GM12878 (cell line): Measurements from ENCODE around the gene PDE11A. TPM values are rescaled to one million over a fixed set of nuclear protein-coding genes. Genes with fewer than 3 reads are reported as not detected.

Experiments
- ATAC-seq: fragments of 200-7000 bp; cut with Tn5 transposase; 3 replicates; pipeline ENCODE4 v1.9.1; 2020; ENCODE audit warnings: mild to moderate bottlenecking, moderate library complexity
- BruUV-seq: library from RNA; stranded (reverse); fragments of 400-500 nt; replicated peaks from 2 replicates; lab custom pipeline; 2021; lab: Mats Ljungman, UMichigan
- CTCF ChIA-PET: fragments of 300-600 bp; sonication (Branson Sonifier 250); formaldehyde crosslinking; extraction: SDS; loops from one replicate; lab custom pipeline; 2021; ENCODE audit warnings: inconsistent platforms; lab: Yijun Ruan, JAX
- POLR2A ChIA-PET: fragments of 350-600 bp; formaldehyde crosslinking; extraction: SDS; loops from one replicate; lab custom pipeline; 2021; ENCODE audit warnings: inconsistent platforms; lab: Charles Lee
- RAD21 ChIA-PET: fragments of 300-600 bp; sonication (Branson Sonifier 250); formaldehyde crosslinking; loops from one replicate; lab custom pipeline; 2023; ENCODE audit warnings: antibody characterized with exemption; ENCODE audit not compliant: unreplicated experiment; lab: Charles Lee
- SMC1A ChIA-PET: fragments of 300-600 bp; sonication (Branson Sonifier 250); formaldehyde crosslinking; loops from one replicate; lab custom pipeline; 2023; ENCODE audit not compliant: unreplicated experiment, uncharacterized antibody; lab: Charles Lee
- DNase-seq: peaks from one replicate; pipeline ENCODE4 v3.0.0-alpha.2; 2011; ENCODE audit warnings: low read depth, low spot score
- FAIRE-seq: peaks from 3 replicates; lab custom pipeline; 2011; peaks lifted over from hg19 to GRCh38; lab: Jason Lieb, UNC
- H2AFZ ChIP-seq: 2 replicates; pipeline ENCODE4 v1.6.0; 2011; ENCODE audit warnings: low read depth, low read length, control low read depth; ENCODE audit not compliant: control insufficient read depth
- H3K27ac ChIP-seq: 2 replicates; pipeline ENCODE4 v1.5.1; 2011; ENCODE audit warnings: control low read depth; ENCODE audit not compliant: control insufficient read depth, insufficient read depth
- H3K27me3 ChIP-seq, 2 experiments: replicated peaks in 1 of 2; 2 replicates each; pipeline versions ENCODE4 v1.6.0 to v1.6.1; 2011; ENCODE audit warnings: low read length in 1 of 2; ENCODE audit not compliant: control insufficient read depth in 2 of 2, insufficient read depth in 2 of 2
- H3K36me3 ChIP-seq, 2 experiments: 2 replicates each; pipeline ENCODE4 v1.5.1; 2011; ENCODE audit warnings: low read length in 1 of 2; ENCODE audit not compliant: control insufficient read depth in 2 of 2, insufficient read depth in 2 of 2
- H3K4me1 ChIP-seq: 2 replicates; pipeline ENCODE4 v1.6.1; 2011; ENCODE audit warnings: mild to moderate bottlenecking, low read length, moderate library complexity, mixed read lengths; ENCODE audit not compliant: control insufficient read depth, insufficient read depth
- H3K4me2 ChIP-seq: 2 replicates; pipeline ENCODE4 v1.6.0; 2011; ENCODE audit warnings: control low read depth; ENCODE audit not compliant: control insufficient read depth, insufficient read depth
- H3K4me3 ChIP-seq: fragments of 200-600 bp; sonication (generic); 2 replicates; pipeline ENCODE4 v1.5.1; 2016
- H3K79me2 ChIP-seq: 2 replicates; pipeline ENCODE4 v1.6.0; 2011; ENCODE audit warnings: low read length; ENCODE audit not compliant: control insufficient read depth, insufficient read depth
- H3K9ac ChIP-seq: 2 replicates; pipeline ENCODE4 v1.8.0; 2011; ENCODE audit warnings: low read length, control low read depth, mixed read lengths; ENCODE audit not compliant: control insufficient read depth, insufficient read depth
- H3K9me3 ChIP-seq: replicated peaks from 3 replicates; pipeline ENCODE4 v1.5.1; 2011; ENCODE audit warnings: mild to moderate bottlenecking, low read length; ENCODE audit not compliant: control insufficient read depth, insufficient read depth
- H4K20me1 ChIP-seq: 2 replicates; pipeline ENCODE4 v1.6.0; 2011; ENCODE audit not compliant: control insufficient read depth, insufficient read depth
- BHLHE40 ChIP-seq, 2 experiments: fragments of 450-650 bp in 1 of 2; IDR thresholded peaks; 2 replicates each; pipeline ENCODE4 v1.6.1; 2011 to 2017; ENCODE audit warnings: low read depth in 2 of 2, borderline replicate concordance in 1 of 2, improper control_type of control experiment in 1 of 2, low read length in 1 of 2, mild to moderate bottlenecking in 1 of 2
- CUX1 ChIP-seq: IDR thresholded peaks from 2 replicates; pipeline ENCODE4 v1.6.1; 2012; ENCODE audit warnings: improper control_type of control experiment, low read depth, low read length; ENCODE audit not compliant: insufficient replicate concordance
- MEF2B ChIP-seq: fragments of 450-650 bp; IDR thresholded peaks from 2 replicates; pipeline ENCODE4 v1.6.1; 2018; ENCODE audit warnings: mild to moderate bottlenecking, moderate library complexity; ENCODE audit not compliant: partially characterized antibody, poor library complexity, severe bottlenecking
- MYC ChIP-seq: IDR thresholded peaks from 2 replicates; pipeline ENCODE4 v1.6.1; 2011; ENCODE audit warnings: mild to moderate bottlenecking, low read length, moderate library complexity, inconsistent platforms; ENCODE audit not compliant: insufficient read depth, insufficient replicate concordance, insufficient read length, severe bottlenecking
- NFXL1 ChIP-seq: fragments of 450-650 bp; IDR thresholded peaks from 2 replicates; pipeline ENCODE4 v1.6.1; 2017; ENCODE audit warnings: antibody characterized with exemption, mild to moderate bottlenecking, borderline replicate concordance
- PKNOX1 ChIP-seq: fragments of 450-650 bp; IDR thresholded peaks from 2 replicates; pipeline ENCODE4 v1.6.1; 2016; ENCODE audit warnings: mild to moderate bottlenecking
- SPI1 ChIP-seq: IDR thresholded peaks from 2 replicates; pipeline ENCODE4 v1.6.1; 2011; ENCODE audit warnings: low read depth, mild to moderate bottlenecking, low read length, moderate library complexity, borderline replicate concordance; ENCODE audit not compliant: insufficient read depth
- ZNF687 ChIP-seq: fragments of 450-650 bp; IDR thresholded peaks from 2 replicates; pipeline ENCODE4 v1.6.1; 2017; ENCODE audit warnings: mild to moderate bottlenecking, moderate library complexity
- WGBS: methylation state at CpG from one replicate; pipeline ENCODE4 v1.1.6; 2016; ENCODE audit warnings: low lambda C conversion rate; ENCODE audit not compliant: insufficient replicate concordance, insufficient coverage; ENCODE audit errors: missing lambda C conversion rate; 5-methylcytosine and 5-hydroxymethylcytosine counted together
- in situ Hi-C: fragments of 300-500 bp; cut with MboI; formaldehyde crosslinking; loops from 9 replicates; pipeline ENCODE4 v1.14.3; 2018; ENCODE audit warnings: mixed read lengths
- intact Hi-C: fragments of 100-400 bp; cut with micrococcal nuclease; formaldehyde crosslinking; loops from one replicate; pipeline ENCODE4 v1.14.2; 2022; ENCODE audit not compliant: unreplicated experiment
- polyA plus RNA-seq, 11 experiments: library from polyadenylated mRNA; depleted of rRNA in 4 of 11; unstranded in 6 of 11; stranded (reverse) in 5 of 11; fragments of >200 nt; fragmentation: Nextera tagmentation in 4 of 11; fragmentation: Illumina TruSeq in 1 of 11; extraction: Ambion mirVana in 4 of 11; extraction: Trizol in 1 of 11; gene quantifications; 1 replicate in 1 of 11; 2 replicates in 10 of 11; pipeline versions ENCODE4 v1.2.1 to v1.2.3, GENCODE V29; 2011 to 2016; ENCODE audit warnings: inconsistent platforms in 2 of 11, missing spikeins in 2 of 11, low read depth in 1 of 11
- total RNA-seq, 4 experiments: library from RNA; depleted of rRNA in 3 of 4; stranded (reverse); fragments of >200 nt in 3 of 4; fragmentation: Illumina TruSeq in 1 of 4; extraction: Trizol in 1 of 4; gene quantifications; 2 replicates each; pipeline versions ENCODE4 v1.2.1 to v1.2.3, GENCODE V29; 2013 to 2021

The PDE11A gene
- total and polyA plus RNA-seq, 10 of the 15 experiments (the other 5 are each of a cell fraction or from before 2014, with no cell fraction given), result 0.01 to 0.17 (median 0.06) TPM; not detected in 5

- TF ChIP-seq BHLHE40 (IDR thresholded peaks at IDR 0.05; ENCODE audit: borderline replicate concordance in 1 of 2, low read depth in 2 of 2, low read length in 1 of 2) (no peak), SPI1 (no peak), MEF2B (no peak)
These were observed 155.4 kb downstream of the PDE11A start (continued) for GRCh38 chr2:177917169-177917568.

- Histone ChIP-seq H3K4me1 (no peaks in the 10 kb centered on the region), H3K9ac (no peak overlapping the region), H3K36me3 (no peaks in the 10 kb centered on the region), H3K79me2 (no peaks in the 10 kb centered on the region), H4K20me1 (no peaks in the 10 kb centered on the region), H3K27ac (no peak overlapping the region), H3K9me3 (no peaks in the 10 kb centered on the region), H3K4me2 (no peak overlapping the region), H3K27me3 (no peaks in the 10 kb centered on the region), H2AFZ (no peak overlapping the region), H3K4me3 (no peak overlapping the region)
- ChIA-PET CTCF (no interaction called here), POLR2A (no interaction called here), SMC1A (no interaction called here), RAD21 (no interaction called here)
- DNase-seq (no peak), ATAC-seq (no peak), FAIRE-seq (no peak)
- in situ Hi-C loops (no loop called here), intact Hi-C loops (no loop called here)
- WGBS, result 16% methylated on average over 4 of the region's 4 CpGs
- BruUV-seq, result no TSS peak
- TF ChIP-seq CUX1, result no peak
- TF ChIP-seq PKNOX1, result no peak
- no peak for TF ChIP-seq MYC
- TF ChIP-seq NFXL1, result no peak
- TF ChIP-seq ZNF687, result no peak
These were observed 156.2 kb downstream of the PDE11A start for GRCh38 chr2:177916342-177916741.
